Measurements from ENCODE around the gene DHX35.

GRCh38 chr20:39049148-39049547 is 87.0 kb downstream of the DHX35 start:
- no peak for TF ChIP-seq CTCF (conservative IDR thresholded peaks at IDR 0.05)
- TF ChIP-seq ZFX (IDR thresholded peaks at IDR 0.05) = no peak
